HepG2 (cell line): ENCODE data around the gene ALK. TPM values are rescaled to one million over a fixed set of nuclear protein-coding genes. Genes with fewer than 3 reads are reported as not detected.

Experiments
- ATAC-seq: fragments of 200-7000 bp; cut with Tn5 transposase; 3 replicates; pipeline ENCODE4 v1.9.1; 2020; ENCODE audit warnings: mild to moderate bottlenecking, moderate library complexity
- BruUV-seq: library from RNA; stranded (reverse); fragments of 400-500 nt; replicated peaks from 2 replicates; lab custom pipeline; 2021; lab: Mats Ljungman, UMichigan
- CTCF ChIA-PET: fragments of 300-600 bp; formaldehyde crosslinking; extraction: SDS; loops from one replicate; lab custom pipeline; 2021; ENCODE audit warnings: low total read pairs, inconsistent platforms, low intra/inter-chr PET ratio; lab: Yijun Ruan, JAX
- POLR2A ChIA-PET: fragments of 350-600 bp; sonication (Branson Sonifier 250); formaldehyde crosslinking; loops from one replicate; lab custom pipeline; 2020; ENCODE audit warnings: antibody characterized with exemption, inconsistent platforms; lab: Yijun Ruan, JAX
- DNase-seq: peaks from one replicate; pipeline ENCODE4 v3.0.0-alpha.2; 2015; ENCODE audit warnings: low spot score
- FAIRE-seq: peaks from 3 replicates; lab custom pipeline; 2011; peaks lifted over from hg19 to GRCh38; lab: Jason Lieb, UNC
- H2AFZ ChIP-seq: one replicate; pipeline ENCODE4 v1.6.1; 2011; ENCODE audit warnings: low read length, inconsistent platforms
- H3K27ac ChIP-seq: fragments of 300-600 bp; 3 replicates; pipeline ENCODE4 v1.8.0; 2011; ENCODE audit warnings: mixed run types, mild to moderate bottlenecking, mixed read lengths, low read length, inconsistent platforms; ENCODE audit not compliant: insufficient read depth; ENCODE audit errors: extremely low read length
- H3K27me3 ChIP-seq, 2 experiments: fragments of 200-600 bp in 1 of 2; 2 replicates in 1 of 2; 3 replicates in 1 of 2; pipeline versions ENCODE4 v1.6.0 to v1.8.0; 2011; ENCODE audit warnings: low read length in 2 of 2, mild to moderate bottlenecking in 2 of 2, moderate library complexity in 2 of 2, inconsistent platforms in 1 of 2; ENCODE audit not compliant: insufficient read depth in 2 of 2, control insufficient read depth in 1 of 2
- H3K36me3 ChIP-seq, 2 experiments: fragments of 200-600 bp in 1 of 2; replicated peaks in 1 of 2; 2 replicates in 1 of 2; 3 replicates in 1 of 2; pipeline versions ENCODE4 v1.5.1 to v1.8.0; 2011; ENCODE audit warnings: low read length in 2 of 2, inconsistent platforms in 1 of 2; ENCODE audit not compliant: insufficient read depth in 2 of 2, control insufficient read depth in 1 of 2
- H3K4me1 ChIP-seq: 2 replicates; pipeline ENCODE4 v1.5.1; 2012; ENCODE audit warnings: low read length, inconsistent platforms; ENCODE audit not compliant: insufficient read depth
- H3K4me2 ChIP-seq: 2 replicates; pipeline ENCODE4 v1.6.0; 2011; ENCODE audit warnings: low read depth, low read length, inconsistent platforms
- H3K4me3 ChIP-seq, 3 experiments: fragments of 200-600 bp in 1 of 3; sonication (generic), shearing (Covaris generic) in 1 of 3; replicated peaks in 1 of 3; 2 replicates each; pipeline ENCODE4 v1.5.1; 2011 to 2016; ENCODE audit warnings: low read length in 3 of 3, inconsistent platforms in 2 of 3, low read depth in 2 of 3, mild to moderate bottlenecking in 2 of 3, control low read depth in 1 of 3, mixed read lengths in 1 of 3; ENCODE audit not compliant: insufficient read depth in 1 of 3
- H3K79me2 ChIP-seq: one replicate; pipeline ENCODE4 v1.6.1; 2011; ENCODE audit warnings: low read length, inconsistent platforms; ENCODE audit not compliant: insufficient read depth
- H3K9ac ChIP-seq: 2 replicates; pipeline ENCODE4 v1.6.0; 2011; ENCODE audit warnings: mild to moderate bottlenecking, low read depth, low read length, inconsistent platforms; ENCODE audit not compliant: insufficient read depth
- H3K9me3 ChIP-seq: 2 replicates; pipeline ENCODE4 v1.5.1; 2012; ENCODE audit warnings: mild to moderate bottlenecking, low read length
- H4K20me1 ChIP-seq: 2 replicates; pipeline ENCODE4 v1.6.0; 2011; ENCODE audit warnings: inconsistent platforms, mild to moderate bottlenecking, low read length, moderate library complexity; ENCODE audit not compliant: insufficient read depth
- AGO2 ChIP-seq: fragments of 200-400 bp; formaldehyde crosslinking; optimal IDR thresholded peaks from 2 replicates; pipeline ENCODE3; 2017; ENCODE audit warnings: mild to moderate bottlenecking, low read depth, low read length, moderate library complexity
- BRCA1 ChIP-seq: sonication (generic); formaldehyde crosslinking; IDR thresholded peaks from 2 replicates; pipeline ENCODE4 v1.4.0; 2020; ENCODE audit warnings: missing genetic modification reagents
- MAFF ChIP-seq: IDR thresholded peaks from 2 replicates; pipeline ENCODE4 v1.6.1; 2011; ENCODE audit warnings: low read depth, low read length, improper control_type of control experiment
- MIXL1 ChIP-seq: IDR thresholded peaks from 2 replicates; pipeline ENCODE4 v1.6.1; 2016
- POLR2AphosphoS2 ChIP-seq: IDR thresholded peaks from 2 replicates; pipeline ENCODE4 v1.6.1; 2011; ENCODE audit warnings: low read depth, low read length, improper control_type of control experiment
- SNAI1 ChIP-seq: sonication (generic); formaldehyde crosslinking; IDR thresholded peaks from 2 replicates; pipeline ENCODE4 v1.5.0; 2020; ENCODE audit warnings: mild to moderate bottlenecking, missing genetic modification reagents, borderline replicate concordance
- TFDP1 ChIP-seq: IDR thresholded peaks from 2 replicates; pipeline ENCODE4 v1.6.1; 2016; ENCODE audit warnings: missing compliant biosample characterization, missing genetic modification reagents, borderline replicate concordance
- THAP7 ChIP-seq: sonication (generic); formaldehyde crosslinking; IDR thresholded peaks from 2 replicates; pipeline ENCODE4 v1.8.1; 2023; ENCODE audit warnings: mild to moderate bottlenecking, missing genetic modification reagents
- THRA ChIP-seq: sonication (generic); formaldehyde crosslinking; IDR thresholded peaks from 2 replicates; pipeline ENCODE4 v1.4.0; 2020; ENCODE audit warnings: missing genetic modification reagents, borderline replicate concordance
- ZNF510 ChIP-seq: sonication (generic); formaldehyde crosslinking; IDR thresholded peaks from 2 replicates; pipeline ENCODE4 v1.4.0; 2020; ENCODE audit warnings: low read depth, mild to moderate bottlenecking, missing genetic modification reagents
- ZNF615 ChIP-seq: sonication (generic); formaldehyde crosslinking; IDR thresholded peaks from 2 replicates; pipeline ENCODE4 v1.5.0; 2020; ENCODE audit warnings: mild to moderate bottlenecking, missing genetic modification reagents, borderline replicate concordance
- ZNF646 ChIP-seq: sonication (generic); formaldehyde crosslinking; IDR thresholded peaks from 2 replicates; pipeline ENCODE4 v1.9.0; 2021; ENCODE audit warnings: mild to moderate bottlenecking, missing genetic modification reagents
- ZNF652 ChIP-seq: IDR thresholded peaks from 2 replicates; pipeline ENCODE4 v1.6.1; 2016; ENCODE audit warnings: low read depth, borderline replicate concordance
- ZNF850 ChIP-seq: sonication (generic); formaldehyde crosslinking; conservative IDR thresholded peaks from 2 replicates; pipeline ENCODE4 v1.9.0; 2021; ENCODE audit warnings: mild to moderate bottlenecking, missing genetic modification reagents
- ZNF891 ChIP-seq: sonication (generic); formaldehyde crosslinking; IDR thresholded peaks from 2 replicates; pipeline ENCODE4 v1.5.0; 2020; ENCODE audit warnings: mild to moderate bottlenecking, missing genetic modification reagents
- WGBS: methylation state at CpG from one replicate; pipeline ENCODE4 v1.1.6; 2017; ENCODE audit warnings: low lambda C conversion rate; 5-methylcytosine and 5-hydroxymethylcytosine counted together
- in situ Hi-C: cut with HindIII; loops from 2 replicates; pipeline ENCODE4 v1.10.0; 2017; ENCODE audit warnings: low pct_unique_long_range_greater_than_20kb; ENCODE audit not compliant: extremely low pct_ligation_motif_present
- intact Hi-C: fragments of 100-400 bp; cut with micrococcal nuclease; formaldehyde crosslinking; loops from one replicate; pipeline ENCODE4 v1.10.0; 2022; ENCODE audit not compliant: unreplicated experiment
- polyA plus RNA-seq, 8 experiments: library from polyadenylated mRNA; depleted of rRNA in 3 of 8; stranded (reverse) in 7 of 8; unstranded in 1 of 8; fragments of >200 nt; fragmentation: Illumina TruSeq in 4 of 8; extraction: Trizol in 4 of 8; gene quantifications; 2 replicates each; pipeline versions ENCODE4 v1.2.1 to v1.2.3, GENCODE V29; 2011 to 2016; ENCODE audit warnings: low read depth in 4 of 8, missing spikeins in 1 of 8, mixed read lengths in 1 of 8; ENCODE audit not compliant: insufficient read depth in 1 of 8
- total RNA-seq, 5 experiments: library from RNA; depleted of rRNA; stranded (reverse); fragments of >200 nt; fragmentation: Illumina TruSeq; extraction: Trizol; gene quantifications; 2 replicates each; pipeline ENCODE4 v1.2.3, GENCODE V29; 2016; ENCODE audit warnings: low read depth in 1 of 5

Gene ALK
- total and polyA plus RNA-seq, 2 of the 13 experiments (the other 11 are each of a cell fraction or from before 2014, with no cell fraction given) = not detected

GRCh38 chr2:29691391-29691950, 229.9 kb downstream of the ALK start:
- DNase-seq (no peak), FAIRE-seq (no peak), ATAC-seq (no peak)
- intact Hi-C loops (no loop called here), in situ Hi-C loops (no loop called here)
- no peak overlapping the region for H3K9ac ChIP-seq
- no TSS peak for BruUV-seq
- H2AFZ ChIP-seq = no peak overlapping the region
- no peak overlapping the region for H3K27ac ChIP-seq
- H3K9me3 ChIP-seq = no peaks in the 10 kb centered on the region
- no peaks in the 10 kb centered on the region for H3K79me2 ChIP-seq
- ChIA-PET POLR2A (no interaction called here), CTCF (no interaction called here)
- WGBS = 100% methylated on average over 2 of the region's 2 CpGs
- H3K4me1 ChIP-seq = no peaks in the 10 kb centered on the region
- no peak overlapping the region for H3K4me2 ChIP-seq
- H3K27me3 ChIP-seq = 0 out of 5 replicates have a peak, but pooled peaks cover 0 to 6% of the 10 kb centered on the region in 2 experiments
- no peaks in the 10 kb centered on the region for H3K36me3 ChIP-seq
- H3K4me3 ChIP-seq = no peak overlapping the region
- no peaks in the 10 kb centered on the region for H4K20me1 ChIP-seq
- TF ChIP-seq POLR2AphosphoS2 (no peak), MAFF (no peak), TFDP1 (CRISPR knock-in tag) (no peak), ZNF891 (no peak), BRCA1 (no peak), ZNF652 (no peak), ZNF510 (CRISPR knock-in tag) (no peak), THRA (CRISPR knock-in tag) (no peak), ZNF850 (CRISPR knock-in tag) (no peak), ZNF646 (CRISPR knock-in tag) (no peak), MIXL1 (CRISPR knock-in tag) (no peak), AGO2 (no peak), THAP7 (CRISPR knock-in tag) (no peak), ZNF615 (CRISPR knock-in tag) (no peak), SNAI1 (CRISPR knock-in tag) (no peak)
